GM18498 (cell line): ENCODE results near the gene CCDC137.
A peak's percentile ranks its signal among the peaks of the same experiment; 100 is the strongest.
"Not testable (repeated sequence)": the region's sequence is repeated elsewhere in the genome, so short reads cannot be mapped to it uniquely, and the experiment has no call there.

Experiments
- ATAC-seq: cut with Tn5 transposase; IDR thresholded peaks from one replicate; pipeline ENCODE4 v1.9.1; 2021; ENCODE audit warnings: mild to moderate bottlenecking, moderate library complexity; ENCODE audit not compliant: unreplicated experiment

Gene CCDC137

GRCh38 chr17:81648707-81649085 is 17.8 kb upstream of the CCDC137 start:
- ATAC-seq = no peak

- ATAC-seq = no peak
Measured at GRCh38 chr17:81650951-81651350, 15.6 kb upstream of the CCDC137 start.

- no peak for ATAC-seq
Measured at GRCh38 chr17:81651692-81652091, 14.8 kb upstream of the CCDC137 start.

GRCh38 chr17:81652906-81653771 is 13.4 kb upstream of the CCDC137 start:
- no peak for ATAC-seq

- no peak for ATAC-seq
Measured at GRCh38 chr17:81655378-81656117, 11.0 kb upstream of the CCDC137 start.

GRCh38 chr17:81656118-81656743 is 10.3 kb upstream of the CCDC137 start, which contains the start of gene PDE6G:
TSS of gene PDE6G (minus strand) at chr17:81656542. CDS start at chr17:81653305, 3,237 bp downstream.
- no peak for ATAC-seq

GRCh38 chr17:81656835-81657234 is 9.7 kb upstream of the CCDC137 start:
- no peak for ATAC-seq

- no peak for ATAC-seq
Measured at GRCh38 chr17:81659038-81659437, 7.5 kb upstream of the CCDC137 start.

- no peak for ATAC-seq
Measured at GRCh38 chr17:81660441-81660840, 6.1 kb upstream of the CCDC137 start.

- ATAC-seq = no peak
Measured at GRCh38 chr17:81662002-81662401, 4.5 kb upstream of the CCDC137 start.

- ATAC-seq = no peak
Measured at GRCh38 chr17:81664051-81664470, 2.5 kb upstream of the CCDC137 start.

GRCh38 chr17:81665205-81666091 is 1.1 kb upstream of the CCDC137 start:
- ATAC-seq = peak; percentile 18

GRCh38 chr17:81666092-81666341 is 520 bp upstream of the CCDC137 start:
- no peak for ATAC-seq

GRCh38 chr17:81667754-81668153 is 1.2 kb downstream of the CCDC137 start:
- no peak for ATAC-seq

- no peak for ATAC-seq
Measured at GRCh38 chr17:81672504-81672903, 6.0 kb downstream of the CCDC137 start.

GRCh38 chr17:81672954-81673353 is 6.4 kb downstream of the CCDC137 start:
- no peak for ATAC-seq

- no peak for ATAC-seq
Measured at GRCh38 chr17:81673561-81674258, 7.2 kb downstream of the CCDC137 start.

- ATAC-seq = not testable (repeated sequence)
Measured at GRCh38 chr17:81675515-81676221, 9.1 kb downstream of the CCDC137 start.

GRCh38 chr17:81676906-81677305 is 10.4 kb downstream of the CCDC137 start:
- ATAC-seq = no peak

GRCh38 chr17:81680150-81680549 is 13.6 kb downstream of the CCDC137 start:
- no peak for ATAC-seq
